CD14-positive monocyte (primary cell): Measurements from ENCODE around the gene OSTF1. TPM values are rescaled to one million over a fixed set of nuclear protein-coding genes. Genes with fewer than 3 reads are reported as not detected.

Source experiments
- DNase-seq, 3 donors: peaks; one replicate each; pipeline ENCODE4 v3.0.0-alpha.2; 2011 to 2022
- H2AFZ ChIP-seq: 2 replicates; pipeline ENCODE4 v1.6.0; 2012; ENCODE audit warnings: mild to moderate bottlenecking, low read depth, low read length, inconsistent platforms; ENCODE audit not compliant: insufficient read depth, poor library complexity, severe bottlenecking
- H3K27ac ChIP-seq, 2 donors: 1 replicate in 1 of 2; 2 replicates in 1 of 2; pipeline ENCODE4 v1.5.1; 2012 to 2013; ENCODE audit warnings: low read length in 2 of 2, control low read depth in 1 of 2, inconsistent platforms in 1 of 2, low read depth in 1 of 2, mild to moderate bottlenecking in 1 of 2
- H3K27me3 ChIP-seq, 2 donors: one replicate each; pipeline versions ENCODE4 v1.6.0 to v1.6.1; 2011 to 2013; ENCODE audit warnings: low read length in 2 of 2; ENCODE audit not compliant: control insufficient read depth in 2 of 2, insufficient read depth in 2 of 2
- H3K36me3 ChIP-seq, 2 donors: replicated peaks in 1 of 2; 1 replicate in 1 of 2; 2 replicates in 1 of 2; pipeline versions ENCODE4 v1.5.1 to v1.6.1; 2012 to 2013; ENCODE audit warnings: low read length in 2 of 2, control low read depth in 1 of 2, inconsistent platforms in 1 of 2, mild to moderate bottlenecking in 1 of 2; ENCODE audit not compliant: insufficient read depth in 2 of 2, control insufficient read depth in 1 of 2
- H3K4me1 ChIP-seq, 2 donors: 1 replicate in 1 of 2; 2 replicates in 1 of 2; pipeline versions ENCODE4 v1.5.1 to v1.6.1; 2012 to 2013; ENCODE audit warnings: low read length in 2 of 2, control low read depth in 1 of 2, inconsistent platforms in 1 of 2, mild to moderate bottlenecking in 1 of 2, moderate library complexity in 1 of 2; ENCODE audit not compliant: insufficient read depth in 2 of 2, control insufficient read depth in 1 of 2
- H3K4me2 ChIP-seq: replicated peaks from 2 replicates; pipeline ENCODE3; 2012; ENCODE audit warnings: low read length, moderate library complexity, mild to moderate bottlenecking; ENCODE audit not compliant: poor library complexity, severe bottlenecking; ENCODE audit errors: extremely low read depth
- H3K4me3 ChIP-seq, 3 experiments: fragments of 200-600 bp in 1 of 3; sonication (generic) in 1 of 3; replicated peaks in 1 of 3; 1 replicate in 2 of 3; 2 replicates in 1 of 3; pipeline ENCODE4 v1.5.1; 2011 to 2013; ENCODE audit warnings: low read length in 3 of 3, mild to moderate bottlenecking in 3 of 3, control low read depth in 2 of 3, low read depth in 2 of 3, inconsistent platforms in 1 of 3, moderate library complexity in 1 of 3
- H3K79me2 ChIP-seq: 2 replicates; pipeline ENCODE4 v1.6.0; 2012; ENCODE audit warnings: mild to moderate bottlenecking, control low read depth, inconsistent platforms, low read length, moderate library complexity; ENCODE audit not compliant: insufficient read depth
- H3K9ac ChIP-seq: 2 replicates; pipeline ENCODE4 v1.6.0; 2017; ENCODE audit warnings: low read length, mild to moderate bottlenecking; ENCODE audit not compliant: insufficient read depth, poor library complexity, severe bottlenecking
- H3K9me3 ChIP-seq, 2 donors: replicated peaks in 1 of 2; 1 replicate in 1 of 2; 2 replicates in 1 of 2; pipeline versions ENCODE4 v1.5.1 to v1.6.1; 2012 to 2013; ENCODE audit warnings: low read length in 2 of 2, control low read depth in 1 of 2; ENCODE audit not compliant: control insufficient read depth in 1 of 2, insufficient read depth in 1 of 2
- H4K20me1 ChIP-seq: 2 replicates; pipeline ENCODE4 v1.6.0; 2012; ENCODE audit warnings: mild to moderate bottlenecking, low read length, control low read depth, moderate library complexity; ENCODE audit not compliant: insufficient read depth
- H3K27ac Mint-ChIP-seq, 7 donors: one replicate each; pipeline ENCODE4 v1.8.0; 2020; ENCODE audit warnings: mild to moderate bottlenecking in 7 of 7, mixed read lengths in 7 of 7, moderate library complexity in 6 of 7, inconsistent platforms in 2 of 7
- H3K27me3 Mint-ChIP-seq, 3 donors: one replicate each; pipeline ENCODE4 v1.8.0; 2021 to 2022; ENCODE audit warnings: low read depth in 3 of 3, mild to moderate bottlenecking in 3 of 3, mixed read lengths in 3 of 3, moderate library complexity in 3 of 3, inconsistent platforms in 1 of 3
- H3K36me3 Mint-ChIP-seq, 2 donors: one replicate each; pipeline ENCODE4 v1.8.0; 2020; ENCODE audit warnings: mixed read lengths in 2 of 2, inconsistent platforms in 1 of 2, mild to moderate bottlenecking in 1 of 2
- H3K4me1 Mint-ChIP-seq: one replicate; pipeline ENCODE4 v1.8.0; 2020; ENCODE audit warnings: mild to moderate bottlenecking, mixed read lengths
- H3K4me3 Mint-ChIP-seq, 2 donors: one replicate each; pipeline ENCODE4 v1.8.0; 2020; ENCODE audit warnings: mild to moderate bottlenecking in 2 of 2, mixed read lengths in 2 of 2, moderate library complexity in 1 of 2
- H3K9me3 Mint-ChIP-seq, 7 donors: one replicate each; pipeline ENCODE4 v1.8.0; 2020 to 2022; ENCODE audit warnings: mixed read lengths in 7 of 7, mild to moderate bottlenecking in 6 of 7, moderate library complexity in 6 of 7, inconsistent platforms in 2 of 7
- WGBS: methylation state at CpG from one replicate; pipeline ENCODE4 v1.1.5; 2013; ENCODE audit warnings: missing lambda C conversion rate; ENCODE audit not compliant: insufficient coverage; 5-methylcytosine and 5-hydroxymethylcytosine counted together
- intact Hi-C, 2 donors: fragments of 100-400 bp; cut with micrococcal nuclease; formaldehyde crosslinking; loops; one replicate each; pipeline versions ENCODE4 v1.15.0 to v1.15.1; 2023
- polyA plus RNA-seq, 3 donors: library from polyadenylated mRNA; depleted of rRNA in 1 of 3; unstranded in 2 of 3; stranded (reverse) in 1 of 3; fragments of 300-500 nt in 2 of 3; fragments of >200 nt in 1 of 3; fragmentation: Illumina TruSeq in 2 of 3; gene quantifications; 1 replicate in 2 of 3; 2 replicates in 1 of 3; pipeline ENCODE4 v1.2.3, GENCODE V29; 2012 to 2021
- TF ChIP-seq, protein P1 (sequence below): fragments of 200-600 bp; IDR thresholded peaks from one replicate; pipeline ENCODE4 v1.8.0; 2022; ENCODE audit warnings: antibody characterized with exemption, mild to moderate bottlenecking

The OSTF1 gene
- polyA plus RNA-seq, 3 donors = 59.8 to 296 (median 240) TPM

DNA sequence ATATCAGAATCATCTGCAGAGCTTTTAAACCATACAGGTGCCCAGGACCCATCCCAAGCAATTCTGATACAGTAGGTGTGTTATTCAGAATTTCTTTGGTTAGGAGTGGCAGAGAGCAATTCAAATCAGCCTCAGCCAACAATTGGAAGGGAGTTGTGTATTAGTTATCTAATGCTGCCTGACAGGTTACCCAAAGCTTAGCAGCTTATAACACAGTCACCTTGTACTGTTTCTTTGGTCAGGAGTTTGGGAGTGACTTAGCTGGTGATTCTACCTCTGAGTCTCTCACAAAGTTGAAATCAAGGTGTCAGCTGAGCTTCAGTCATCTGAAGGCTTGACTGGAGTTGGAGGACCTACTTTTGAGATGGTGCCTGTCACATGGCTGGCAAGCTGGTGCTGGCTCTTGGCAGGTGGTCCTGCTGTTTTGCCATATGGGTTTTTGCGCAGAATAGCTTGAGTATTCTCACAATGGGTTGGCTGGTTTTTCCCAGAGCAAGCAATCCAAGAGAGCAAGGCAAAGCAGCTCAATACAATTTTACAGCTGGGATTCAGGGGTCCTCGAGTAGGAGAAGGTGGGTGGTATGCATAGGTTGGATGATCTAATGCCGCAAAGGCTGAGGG lies 41.5 kb upstream of the OSTF1 start:
- H3K4me1 ChIP-seq = no peaks in the 10 kb centered on the region
- H3K4me1 Mint-ChIP-seq = no peaks in the 10 kb centered on the region
- no CpG with 5 or more reads among the region's 3 CpGs for WGBS
- no peak for DNase-seq
- H3K27me3 ChIP-seq = peaks cover 0 to 2% of the 10 kb centered on the region in 2 donors
- no peak overlapping the region for H3K4me3 Mint-ChIP-seq
- no peak overlapping the region for H3K4me3 ChIP-seq
- H3K79me2 ChIP-seq = no peaks in the 10 kb centered on the region
- TF ChIP-seq, protein P1, sequence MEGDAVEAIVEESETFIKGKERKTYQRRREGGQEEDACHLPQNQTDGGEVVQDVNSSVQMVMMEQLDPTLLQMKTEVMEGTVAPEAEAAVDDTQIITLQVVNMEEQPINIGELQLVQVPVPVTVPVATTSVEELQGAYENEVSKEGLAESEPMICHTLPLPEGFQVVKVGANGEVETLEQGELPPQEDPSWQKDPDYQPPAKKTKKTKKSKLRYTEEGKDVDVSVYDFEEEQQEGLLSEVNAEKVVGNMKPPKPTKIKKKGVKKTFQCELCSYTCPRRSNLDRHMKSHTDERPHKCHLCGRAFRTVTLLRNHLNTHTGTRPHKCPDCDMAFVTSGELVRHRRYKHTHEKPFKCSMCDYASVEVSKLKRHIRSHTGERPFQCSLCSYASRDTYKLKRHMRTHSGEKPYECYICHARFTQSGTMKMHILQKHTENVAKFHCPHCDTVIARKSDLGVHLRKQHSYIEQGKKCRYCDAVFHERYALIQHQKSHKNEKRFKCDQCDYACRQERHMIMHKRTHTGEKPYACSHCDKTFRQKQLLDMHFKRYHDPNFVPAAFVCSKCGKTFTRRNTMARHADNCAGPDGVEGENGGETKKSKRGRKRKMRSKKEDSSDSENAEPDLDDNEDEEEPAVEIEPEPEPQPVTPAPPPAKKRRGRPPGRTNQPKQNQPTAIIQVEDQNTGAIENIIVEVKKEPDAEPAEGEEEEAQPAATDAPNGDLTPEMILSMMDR = no peak
- peaks cover 0 to 2% (median 0%) of the 10 kb centered on the region in 7 donors for H3K9me3 Mint-ChIP-seq
- no peaks in the 10 kb centered on the region for H3K36me3 Mint-ChIP-seq
- intact Hi-C loops = no loop called here
- H3K9ac ChIP-seq = no peak overlapping the region
- H3K9me3 ChIP-seq = no peaks in the 10 kb centered on the region
- H3K27ac Mint-ChIP-seq = no peak overlapping the region
- H3K36me3 ChIP-seq = no peaks in the 10 kb centered on the region
- H3K4me2 ChIP-seq = no peak overlapping the region
- H4K20me1 ChIP-seq = no peaks in the 10 kb centered on the region
- H3K27ac ChIP-seq = no peak overlapping the region
- no peak overlapping the region for H2AFZ ChIP-seq
- peaks cover 2% of the 10 kb centered on the region in 3 donors for H3K27me3 Mint-ChIP-seq

DNA sequence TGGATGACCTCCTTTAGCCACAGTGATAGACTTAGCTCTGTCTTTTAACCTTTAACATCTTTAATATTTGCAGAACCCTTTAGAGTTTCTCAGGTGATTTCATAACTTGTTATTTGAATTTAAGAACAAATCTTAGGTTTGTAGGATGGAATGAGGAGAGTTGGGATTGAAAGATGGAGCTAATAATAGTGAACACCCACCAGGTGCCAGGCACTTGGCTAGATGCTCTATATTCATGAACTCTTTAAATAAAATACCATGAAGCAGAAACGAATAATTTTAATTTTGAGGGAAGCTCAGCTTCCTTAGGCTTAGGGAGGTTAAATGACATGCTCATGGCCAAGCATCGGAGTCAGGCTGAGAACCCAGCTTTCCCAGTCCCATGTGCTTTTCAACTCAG lies 40.8 kb upstream of the OSTF1 start:
- H3K9me3 Mint-ChIP-seq = peaks cover 0 to 2% (median 0%) of the 10 kb centered on the region in 7 donors
- H3K27me3 Mint-ChIP-seq = peaks cover 2% of the 10 kb centered on the region in 3 donors
- Histone ChIP-seq H3K4me3 (no peak overlapping the region), H4K20me1 (no peaks in the 10 kb centered on the region), H3K36me3 (no peaks in the 10 kb centered on the region), H3K9ac (no peak overlapping the region), H3K4me2 (no peak overlapping the region), H3K27me3 (peaks cover 0 to 2% of the 10 kb centered on the region in 2 donors), H3K27ac (no peak overlapping the region), H3K4me1 (no peaks in the 10 kb centered on the region), H3K79me2 (no peaks in the 10 kb centered on the region), H3K9me3 (no peaks in the 10 kb centered on the region), H2AFZ (no peak overlapping the region)
- WGBS = 89% methylated on average over 1 of the region's 2 CpGs
- no peaks in the 10 kb centered on the region for H3K4me1 Mint-ChIP-seq
- no peak overlapping the region for H3K27ac Mint-ChIP-seq
- no peak overlapping the region for H3K4me3 Mint-ChIP-seq
- TF ChIP-seq, protein P1 = no peak
- intact Hi-C loops = no loop called here
- no peaks in the 10 kb centered on the region for H3K36me3 Mint-ChIP-seq
- DNase-seq = no peak
